ENCODE results near the gene FSCN2. TPM values are rescaled to one million over a fixed set of nuclear protein-coding genes. Genes with fewer than 3 reads are reported as not detected.

FSCN2 gene
- total RNA-seq, 1 experiment from 2014 or later = 1.6 TPM

DNA sequence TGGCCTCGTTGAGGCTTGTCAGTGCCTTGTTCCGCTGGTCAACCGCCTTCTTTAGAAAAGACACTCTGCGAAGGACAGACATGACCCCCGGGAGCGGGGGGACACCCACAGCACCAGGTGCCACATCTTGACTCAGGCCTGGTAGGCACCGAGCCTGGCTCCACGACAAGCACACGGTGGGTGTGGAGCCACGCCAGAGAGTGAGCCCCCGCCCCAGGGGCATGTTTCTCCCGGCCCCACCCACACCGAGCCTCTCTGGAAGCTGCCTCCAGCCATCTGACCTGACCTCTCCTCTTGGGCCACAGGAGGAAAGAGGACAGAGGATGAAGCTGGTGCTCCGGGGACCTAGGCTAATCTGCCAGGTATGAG lies 19.4 kb downstream of the FSCN2 start:
- Histone ChIP-seq H3K14ac (ENCODE audit: insufficient read depth, low read length) (no peak overlapping the region), H3K9ac (ENCODE audit: extremely low read depth, insufficient read length, low read length) (no peak overlapping the region), H3K18ac (ENCODE audit: insufficient read length, low read depth, low read length) (no peak overlapping the region), H4K8ac (replicated peaks; ENCODE audit: insufficient read length, low read depth, low read length) (no peak overlapping the region), H2BK120ac (ENCODE audit: low read depth, low read length, poor library complexity, severe bottlenecking) (no peak overlapping the region), H3K79me1 (ENCODE audit: insufficient read depth, low read depth, low read length, poor library complexity, severe bottlenecking) (peaks cover 5% of the 10 kb centered on the region), H2BK12ac (ENCODE audit: insufficient read length, low read depth, low read length) (no peak overlapping the region), H3K4me2 (ENCODE audit: insufficient read depth, insufficient read length, low read length) (no peak overlapping the region), H4K5ac (ENCODE audit: insufficient read length, low read depth, low read length) (no peak overlapping the region), H2BK5ac (ENCODE audit: insufficient read length, low read length) (no peak overlapping the region), H3T11ph (ENCODE audit: low read length) (no peak overlapping the region), H3K4me1 (ENCODE audit: insufficient read depth, low read length) (peaks cover 3% of the 10 kb centered on the region; the same call in 1 of the 2 replicates), H3K23ac (ENCODE audit: insufficient read length, low read depth, low read length) (no peak overlapping the region), H3K9me3 (ENCODE audit: control insufficient read depth, low read depth, low read length) (no peaks in the 10 kb centered on the region), H3K56ac (ENCODE audit: insufficient read length, low read depth, low read length) (no peak overlapping the region), H2AFZ (ENCODE audit: low read length) (no peak overlapping the region), H2BK20ac (ENCODE audit: low read depth, low read length, poor library complexity, severe bottlenecking) (no peak overlapping the region), H2AK5ac (ENCODE audit: insufficient read length, low read length) (no peak overlapping the region), H3K23me2 (ENCODE audit: insufficient read length, low read depth, low read length, poor library complexity, severe bottlenecking) (peaks cover 4% of the 10 kb centered on the region), H3K27me3 (ENCODE audit: insufficient read depth, low read length) (no peaks in the 10 kb centered on the region), H2BK15ac (ENCODE audit: low read depth, low read length) (no peak overlapping the region), H4K20me1 (ENCODE audit: control insufficient read depth, insufficient read depth, insufficient read length) (no peaks in the 10 kb centered on the region), H3K4ac (ENCODE audit: low read depth, low read length) (no peak overlapping the region), H3K27ac (ENCODE audit: insufficient read length, low read depth, low read length) (no peak overlapping the region), H3K79me2 (ENCODE audit: insufficient read depth, low read length) (peaks cover 2% of the 10 kb centered on the region; the same call in 1 of the 2 replicates), H4K91ac (ENCODE audit: insufficient read length, low read depth, low read length) (no peak overlapping the region)
- Mint-ChIP-seq H3K9me3 (no peaks in the 10 kb centered on the region; a peak in 1 of 5 replicates), H3K4me1 (peaks cover 5 to 6% of the 10 kb centered on the region in 2 experiments; a peak in 3 of 4 replicates), H3K27ac (no peak overlapping the region), H3K27me3 (ENCODE audit: low read depth) (no peaks in the 10 kb centered on the region), H3K36me3 (ENCODE audit: insufficient read depth in 1 of 3, low read depth in 3 of 3) (peaks cover 18 to 59% (median 43%) of the 10 kb centered on the region in 3 experiments; a peak in 6 of 7 replicates), H3K4me3 (no peak overlapping the region)
- no peak for DNase-seq
- TF ChIP-seq, protein P1, sequence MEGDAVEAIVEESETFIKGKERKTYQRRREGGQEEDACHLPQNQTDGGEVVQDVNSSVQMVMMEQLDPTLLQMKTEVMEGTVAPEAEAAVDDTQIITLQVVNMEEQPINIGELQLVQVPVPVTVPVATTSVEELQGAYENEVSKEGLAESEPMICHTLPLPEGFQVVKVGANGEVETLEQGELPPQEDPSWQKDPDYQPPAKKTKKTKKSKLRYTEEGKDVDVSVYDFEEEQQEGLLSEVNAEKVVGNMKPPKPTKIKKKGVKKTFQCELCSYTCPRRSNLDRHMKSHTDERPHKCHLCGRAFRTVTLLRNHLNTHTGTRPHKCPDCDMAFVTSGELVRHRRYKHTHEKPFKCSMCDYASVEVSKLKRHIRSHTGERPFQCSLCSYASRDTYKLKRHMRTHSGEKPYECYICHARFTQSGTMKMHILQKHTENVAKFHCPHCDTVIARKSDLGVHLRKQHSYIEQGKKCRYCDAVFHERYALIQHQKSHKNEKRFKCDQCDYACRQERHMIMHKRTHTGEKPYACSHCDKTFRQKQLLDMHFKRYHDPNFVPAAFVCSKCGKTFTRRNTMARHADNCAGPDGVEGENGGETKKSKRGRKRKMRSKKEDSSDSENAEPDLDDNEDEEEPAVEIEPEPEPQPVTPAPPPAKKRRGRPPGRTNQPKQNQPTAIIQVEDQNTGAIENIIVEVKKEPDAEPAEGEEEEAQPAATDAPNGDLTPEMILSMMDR (conservative IDR thresholded peaks at IDR 0.05) = no peak
- no CpG with 5 or more reads among the region's 14 CpGs for WGBS (ENCODE audit: extremely low coverage, insufficient read length, low lambda C conversion rate)
